M059J (cell line): ENCODE data around the gene BTBD2. TPM values are rescaled to one million over a fixed set of nuclear protein-coding genes. Genes with fewer than 3 reads are reported as not detected.
A peak's percentile ranks its signal among the peaks of the same experiment; 100 is the strongest.
"Not testable (repeated sequence)": the region's sequence is repeated elsewhere in the genome, so short reads cannot be mapped to it uniquely, and the experiment has no call there.

Experiments
- DNase-seq: peaks from one replicate; pipeline ENCODE4 v3.0.0-alpha.2; 2012; ENCODE audit warnings: low read depth
- total RNA-seq: library from RNA; depleted of rRNA; stranded (reverse); fragments of >200 nt; shearing (Covaris generic); gene quantifications from 2 replicates; pipeline ENCODE4 v1.2.3, GENCODE V29; 2014

The BTBD2 gene
- total RNA-seq, 1 experiment from 2014 or later = 63.3 TPM

GRCh38 chr19:2039959-2040646 is 24.6 kb upstream of the BTBD2 start:
- DNase-seq = no peak

- no peak for DNase-seq
Observed at GRCh38 chr19:2039089-2039958, 23.8 kb upstream of the BTBD2 start.

DNA sequence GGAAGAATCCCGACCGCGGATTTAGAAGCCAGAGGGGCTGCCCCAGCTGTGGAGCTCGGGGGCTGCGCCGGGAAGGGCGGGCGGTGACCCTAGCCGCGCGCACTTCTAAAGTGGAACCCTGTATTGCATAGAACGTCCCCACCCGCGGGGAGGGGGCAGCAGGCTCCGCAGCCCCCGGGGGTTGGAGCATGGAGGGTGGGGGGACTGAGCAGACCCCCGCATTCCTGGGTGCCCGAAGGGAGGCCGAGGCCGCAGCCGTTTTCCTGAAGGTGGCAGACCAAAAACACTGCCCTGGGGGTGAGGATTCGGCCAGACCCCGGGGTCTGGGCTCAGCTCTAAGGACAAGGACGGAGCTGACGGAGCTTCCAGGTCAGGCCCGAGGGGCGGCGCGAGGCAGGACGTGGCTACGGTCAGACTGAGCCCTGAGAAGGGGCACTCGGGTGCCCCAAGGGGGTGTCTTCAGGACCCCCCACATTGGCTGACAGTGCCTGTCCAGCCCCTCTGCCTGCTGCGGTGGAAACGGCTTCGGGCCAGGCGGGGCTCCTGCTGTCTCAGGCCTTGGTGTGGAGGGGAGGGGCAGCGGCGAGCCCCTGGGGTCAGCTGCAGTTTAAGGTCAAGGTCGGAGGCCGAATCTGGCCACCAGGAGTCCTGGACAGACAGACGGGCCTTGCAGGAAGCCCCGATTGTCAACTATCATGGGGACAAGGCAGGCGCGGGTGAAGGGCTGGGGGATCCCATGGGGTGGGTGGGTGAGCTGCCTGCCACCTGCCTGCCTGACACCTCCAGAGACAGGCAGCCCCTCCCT is 23.0 kb upstream of the BTBD2 start:
- no peak for DNase-seq

- DNase-seq = no peak
Observed at GRCh38 chr19:2037651-2038255, 22.2 kb upstream of the BTBD2 start.

GRCh38 chr19:2036424-2036823 is 20.9 kb upstream of the BTBD2 start:
- no peak for DNase-seq

GRCh38 chr19:2035590-2035991 is 20.1 kb upstream of the BTBD2 start:
- no peak for DNase-seq

DNA sequence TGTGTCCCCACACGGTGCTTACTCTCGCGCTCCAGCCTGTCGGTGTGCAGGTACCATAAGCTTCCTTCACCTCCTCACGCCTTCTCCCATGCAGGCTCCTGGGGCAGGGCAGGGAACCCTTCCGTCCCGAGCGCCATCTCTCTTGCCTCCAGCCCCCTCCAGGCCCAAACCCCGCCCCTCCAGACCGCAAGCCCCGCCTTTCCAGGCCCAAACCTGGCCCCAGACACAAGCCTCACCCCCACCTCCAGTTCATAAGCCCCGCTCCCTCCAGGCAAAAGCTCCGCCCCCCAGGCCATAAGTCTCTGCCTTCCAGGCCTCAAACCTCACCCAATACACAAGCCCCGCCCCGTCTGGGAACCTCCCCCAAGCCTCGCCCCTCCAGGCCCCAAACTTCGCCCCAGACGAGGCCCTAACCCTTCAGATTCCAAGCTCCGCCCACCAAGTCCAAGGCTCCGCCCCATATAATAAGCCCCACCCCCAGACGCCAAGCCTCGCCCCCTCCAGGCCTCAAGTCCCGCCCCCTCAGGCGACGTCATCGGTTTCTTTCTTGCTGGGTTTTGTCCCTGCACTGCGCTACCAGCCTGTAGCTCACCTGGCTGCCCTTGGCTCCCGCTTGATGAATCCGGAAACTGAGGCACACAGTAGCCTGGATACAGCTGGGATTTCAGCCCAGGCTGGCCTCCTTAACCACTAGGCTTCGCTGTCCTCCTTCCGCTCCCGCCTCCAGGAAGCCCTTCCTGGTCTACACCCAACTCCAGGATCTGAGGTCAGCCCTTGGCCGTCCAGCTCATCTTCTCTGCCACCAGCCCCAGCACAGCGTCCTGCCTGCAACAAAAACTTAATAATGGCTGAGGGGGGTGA is 19.4 kb upstream of the BTBD2 start:
- no peak for DNase-seq

DNA sequence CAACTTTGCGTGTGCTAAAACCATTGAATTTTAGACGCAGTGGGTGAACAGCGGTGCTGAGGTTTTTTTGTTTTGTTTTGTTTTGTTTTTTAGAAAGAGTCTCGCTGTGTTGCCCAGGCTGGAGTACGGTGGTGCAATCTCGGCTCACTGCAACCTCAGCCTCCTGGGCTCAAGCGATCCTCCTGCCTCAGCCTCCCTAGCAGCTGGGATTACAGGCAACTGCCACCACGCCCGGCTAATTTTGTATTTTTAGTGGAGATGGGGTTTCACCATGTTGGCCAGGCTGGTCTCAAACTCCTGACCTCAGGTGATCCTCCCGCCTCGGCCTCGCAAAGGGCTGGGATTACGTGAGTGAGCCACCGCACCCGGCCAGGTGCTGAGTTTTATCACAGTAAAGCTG is 18.7 kb upstream of the BTBD2 start:
- DNase-seq = not testable (repeated sequence)

GRCh38 chr19:2033825-2034159 is 18.3 kb upstream of the BTBD2 start:
- no peak for DNase-seq

- no peak for DNase-seq
Observed at GRCh38 chr19:2033115-2033824, 17.8 kb upstream of the BTBD2 start.

DNA sequence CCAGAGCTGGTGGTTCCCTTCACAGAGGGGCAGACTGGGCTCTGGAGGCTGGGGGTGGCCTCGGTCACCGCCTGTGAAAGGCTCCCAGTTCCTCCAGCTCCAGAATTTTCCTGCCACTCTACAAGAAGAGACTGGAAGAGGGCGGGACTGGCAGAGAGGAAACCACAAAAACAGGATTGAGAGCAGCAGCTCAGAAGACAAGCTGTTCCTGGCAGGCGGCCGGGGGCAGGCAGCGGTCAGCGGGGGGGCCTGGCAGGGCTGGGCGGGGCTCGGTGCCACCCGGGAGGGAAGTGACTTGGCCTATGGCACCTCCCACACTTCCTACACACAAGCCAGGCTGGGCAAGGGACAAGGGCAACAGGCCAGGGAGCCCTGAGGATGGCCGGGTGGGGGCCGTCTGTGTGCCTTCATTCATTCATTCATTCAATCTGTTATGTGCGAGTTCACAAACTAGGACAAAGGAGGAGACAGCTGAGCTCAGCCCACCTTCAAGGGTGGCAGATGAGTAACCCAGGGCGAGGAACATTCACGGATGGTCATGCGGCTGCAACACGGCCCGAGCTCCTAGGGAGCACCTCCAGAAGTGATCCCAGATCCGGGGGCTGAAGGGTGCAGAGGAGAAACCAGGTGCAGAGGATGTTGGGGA is 16.9 kb upstream of the BTBD2 start:
- DNase-seq = peak; percentile 96

DNA sequence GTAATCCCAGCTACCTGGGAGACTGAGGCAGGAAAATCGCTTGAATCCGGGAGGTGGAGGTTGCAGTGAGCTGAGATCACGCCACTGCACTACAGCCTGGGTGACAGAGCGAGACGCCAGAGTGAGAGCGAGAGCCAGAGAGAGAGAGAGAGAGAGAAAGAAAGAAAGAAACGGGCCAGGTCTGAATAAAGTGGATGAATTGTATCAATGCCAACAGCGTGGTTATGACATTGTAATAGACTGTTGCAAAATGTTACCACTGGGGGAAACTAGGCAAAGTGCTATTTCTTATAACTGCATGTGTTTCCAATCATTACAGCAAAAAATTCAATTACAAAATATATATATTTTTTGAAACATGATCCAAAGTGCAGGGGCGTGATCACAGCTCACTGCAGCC is 11.8 kb upstream of the BTBD2 start:
- DNase-seq = peak; percentile 59

- no peak for DNase-seq
Observed at GRCh38 chr19:2026770-2027169, 11.3 kb upstream of the BTBD2 start.

DNA sequence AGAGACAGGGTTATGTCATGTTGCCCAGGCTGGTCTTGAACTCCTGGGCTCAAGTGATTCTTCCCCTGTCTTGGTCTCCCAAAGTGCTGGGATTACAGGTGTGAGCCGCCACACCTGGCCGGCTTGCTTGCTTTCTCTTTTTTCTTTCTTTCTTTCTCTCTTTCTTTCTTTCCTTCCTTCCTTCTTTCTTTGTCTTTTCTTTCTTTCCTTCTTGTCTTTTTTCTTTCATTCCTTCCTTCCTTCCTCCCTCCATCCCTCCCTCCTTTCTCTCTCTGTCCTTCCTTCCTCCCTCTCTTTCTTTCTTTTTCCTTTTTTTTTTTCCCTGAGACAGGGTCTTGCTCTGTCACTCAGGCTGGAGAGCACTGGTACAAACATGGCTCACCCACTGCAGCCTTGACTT is 6.8 kb upstream of the BTBD2 start:
- DNase-seq = no peak

GRCh38 chr19:2021453-2022140 is 6.1 kb upstream of the BTBD2 start:
- DNase-seq = no peak

DNA sequence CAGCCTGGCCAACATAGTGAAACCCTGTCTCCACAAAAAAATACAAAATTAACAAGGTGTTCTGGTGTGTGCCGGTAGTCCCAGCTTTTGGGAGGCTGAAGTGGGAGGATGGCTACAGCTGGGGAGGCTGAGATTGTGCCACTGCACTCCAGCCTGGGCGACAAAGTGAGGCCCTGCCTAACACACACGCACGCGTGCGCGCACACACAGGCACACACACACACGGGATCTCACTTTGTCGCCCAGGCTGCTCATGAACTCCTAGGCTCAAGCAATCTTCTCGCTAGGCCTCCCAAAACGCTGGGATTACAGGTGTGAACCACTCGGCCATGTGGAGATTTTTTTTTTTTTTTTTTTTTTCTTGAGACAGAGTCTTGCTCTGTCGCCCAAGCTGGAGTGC is 3.2 kb upstream of the BTBD2 start:
- DNase-seq = no peak

DNA sequence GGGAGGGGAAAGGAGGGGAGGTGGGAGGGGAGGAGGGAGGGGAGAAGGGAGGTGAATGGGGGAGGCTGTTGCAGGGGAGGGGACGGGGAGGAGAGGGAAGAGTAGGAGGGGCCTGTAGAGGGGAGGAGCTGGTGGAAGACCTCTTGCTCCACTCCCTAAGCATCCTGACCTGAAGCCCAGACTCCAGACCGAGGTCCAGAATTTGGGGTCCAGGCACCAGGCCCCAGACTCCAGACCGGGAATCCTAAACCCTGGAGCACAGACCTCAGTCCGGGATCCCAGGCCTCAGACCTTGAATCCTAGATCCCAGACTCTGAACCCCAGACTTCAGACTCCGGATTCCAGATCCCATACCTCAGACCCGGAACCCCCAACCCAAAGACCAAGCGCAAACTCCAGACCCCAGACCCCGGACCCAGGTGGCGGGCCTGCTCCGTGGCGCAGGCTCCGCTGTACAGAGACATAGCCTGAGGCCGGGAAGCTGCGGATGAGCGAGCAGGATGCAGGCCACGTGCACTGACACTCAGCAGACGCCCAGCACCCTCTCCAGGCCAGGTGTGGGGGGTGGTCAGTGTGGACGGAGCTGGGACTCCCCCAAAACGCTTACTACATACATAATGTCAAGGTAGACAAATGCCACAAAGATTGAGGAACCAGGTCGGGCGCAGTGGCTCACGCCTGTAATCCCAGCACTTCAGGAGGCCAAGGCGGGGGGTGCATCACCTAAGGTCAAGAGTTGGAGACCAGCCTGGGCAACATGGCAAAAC is 710 bp upstream of the BTBD2 start:
- DNase-seq = peak; percentile 74
